Tibial nerve (tissue), 4 donors: Measurements from ENCODE around the gene ZFAND2A.

Source experiments
- EP300 ChIP-seq, 2 donors: sonication (generic); formaldehyde crosslinking; IDR thresholded peaks; one replicate each; pipeline ENCODE4 v1.6.1; 2017; ENCODE audit warnings: antibody characterized with exemption in 2 of 2, mild to moderate bottlenecking in 1 of 2
- POLR2A ChIP-seq, 2 donors: fragments of 450-650 bp; IDR thresholded peaks; one replicate each; pipeline ENCODE4 v1.6.1; 2017; ENCODE audit warnings: antibody characterized with exemption in 2 of 2, mild to moderate bottlenecking in 2 of 2, moderate library complexity in 2 of 2
- TF ChIP-seq, protein P1 (sequence below), 5 experiments: fragments of 200-600 bp in 3 of 5; fragments of 450-650 bp in 2 of 5; sonication (generic) in 3 of 5; IDR thresholded peaks; one replicate each; pipeline ENCODE4 v1.5.1; 2016 to 2019; ENCODE audit warnings: antibody characterized with exemption in 5 of 5, mild to moderate bottlenecking in 3 of 5, moderate library complexity in 2 of 5

DNA sequence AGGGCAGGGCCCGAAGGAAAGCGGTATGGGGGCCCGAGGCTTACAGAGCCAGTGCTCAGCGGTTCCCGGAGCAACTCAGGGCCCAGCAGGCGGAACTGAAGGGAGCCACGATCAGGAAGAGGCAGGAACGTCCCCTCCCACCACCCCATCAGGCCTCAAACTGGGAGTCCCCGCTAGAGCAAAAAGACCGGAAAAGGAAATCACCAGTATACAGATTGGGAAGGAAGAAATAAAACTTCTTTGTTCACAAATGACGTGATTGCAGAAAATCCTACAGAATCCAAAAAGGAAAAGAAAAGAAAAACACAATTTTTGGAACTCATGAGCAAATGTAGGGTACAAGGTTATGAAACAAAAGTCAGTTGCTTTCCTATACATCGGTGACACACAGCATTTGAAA lies 21.6 kb upstream of the ZFAND2A start:
- TF ChIP-seq EP300 (IDR thresholded peaks at IDR 0.05) (no peak), POLR2A (IDR thresholded peaks at IDR 0.05) (no peak)
- TF ChIP-seq, protein P1, sequence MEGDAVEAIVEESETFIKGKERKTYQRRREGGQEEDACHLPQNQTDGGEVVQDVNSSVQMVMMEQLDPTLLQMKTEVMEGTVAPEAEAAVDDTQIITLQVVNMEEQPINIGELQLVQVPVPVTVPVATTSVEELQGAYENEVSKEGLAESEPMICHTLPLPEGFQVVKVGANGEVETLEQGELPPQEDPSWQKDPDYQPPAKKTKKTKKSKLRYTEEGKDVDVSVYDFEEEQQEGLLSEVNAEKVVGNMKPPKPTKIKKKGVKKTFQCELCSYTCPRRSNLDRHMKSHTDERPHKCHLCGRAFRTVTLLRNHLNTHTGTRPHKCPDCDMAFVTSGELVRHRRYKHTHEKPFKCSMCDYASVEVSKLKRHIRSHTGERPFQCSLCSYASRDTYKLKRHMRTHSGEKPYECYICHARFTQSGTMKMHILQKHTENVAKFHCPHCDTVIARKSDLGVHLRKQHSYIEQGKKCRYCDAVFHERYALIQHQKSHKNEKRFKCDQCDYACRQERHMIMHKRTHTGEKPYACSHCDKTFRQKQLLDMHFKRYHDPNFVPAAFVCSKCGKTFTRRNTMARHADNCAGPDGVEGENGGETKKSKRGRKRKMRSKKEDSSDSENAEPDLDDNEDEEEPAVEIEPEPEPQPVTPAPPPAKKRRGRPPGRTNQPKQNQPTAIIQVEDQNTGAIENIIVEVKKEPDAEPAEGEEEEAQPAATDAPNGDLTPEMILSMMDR (IDR thresholded peaks at IDR 0.05) = no peak
